ENCODE results near the gene PCSK1N.
"Not testable (repeated sequence)": the region's sequence is repeated elsewhere in the genome, so short reads cannot be mapped to it uniquely, and the experiment has no call there.

The PCSK1N gene

DNA sequence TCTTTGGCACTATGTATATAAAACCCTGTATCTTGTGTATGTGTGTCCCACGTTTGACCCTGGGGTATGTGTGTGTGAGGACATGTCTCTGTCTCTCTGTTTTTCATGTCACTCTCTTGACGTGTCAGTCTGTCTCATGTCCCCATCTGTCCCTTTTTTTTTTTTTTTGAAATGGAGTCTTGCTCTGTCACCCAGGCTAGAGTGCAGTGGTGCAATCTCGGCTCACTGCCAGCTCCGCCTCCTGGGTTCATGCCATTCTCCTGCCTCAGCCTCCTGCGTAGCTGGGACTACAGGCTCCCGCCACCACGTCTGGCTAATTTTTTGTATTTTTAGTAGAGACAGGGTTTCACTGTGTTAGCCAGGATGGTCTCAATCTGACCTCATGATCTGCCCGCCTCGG lies 16.0 kb downstream of the PCSK1N start:
- not testable (repeated sequence) for DNase-seq

- DNase-seq, result no peak
Observed at GRCh38 chrX:48818866-48819265, 16.5 kb downstream of the PCSK1N start.

- DNase-seq, result no peak
Observed at GRCh38 chrX:48818098-48818497, 17.3 kb downstream of the PCSK1N start.

DNA sequence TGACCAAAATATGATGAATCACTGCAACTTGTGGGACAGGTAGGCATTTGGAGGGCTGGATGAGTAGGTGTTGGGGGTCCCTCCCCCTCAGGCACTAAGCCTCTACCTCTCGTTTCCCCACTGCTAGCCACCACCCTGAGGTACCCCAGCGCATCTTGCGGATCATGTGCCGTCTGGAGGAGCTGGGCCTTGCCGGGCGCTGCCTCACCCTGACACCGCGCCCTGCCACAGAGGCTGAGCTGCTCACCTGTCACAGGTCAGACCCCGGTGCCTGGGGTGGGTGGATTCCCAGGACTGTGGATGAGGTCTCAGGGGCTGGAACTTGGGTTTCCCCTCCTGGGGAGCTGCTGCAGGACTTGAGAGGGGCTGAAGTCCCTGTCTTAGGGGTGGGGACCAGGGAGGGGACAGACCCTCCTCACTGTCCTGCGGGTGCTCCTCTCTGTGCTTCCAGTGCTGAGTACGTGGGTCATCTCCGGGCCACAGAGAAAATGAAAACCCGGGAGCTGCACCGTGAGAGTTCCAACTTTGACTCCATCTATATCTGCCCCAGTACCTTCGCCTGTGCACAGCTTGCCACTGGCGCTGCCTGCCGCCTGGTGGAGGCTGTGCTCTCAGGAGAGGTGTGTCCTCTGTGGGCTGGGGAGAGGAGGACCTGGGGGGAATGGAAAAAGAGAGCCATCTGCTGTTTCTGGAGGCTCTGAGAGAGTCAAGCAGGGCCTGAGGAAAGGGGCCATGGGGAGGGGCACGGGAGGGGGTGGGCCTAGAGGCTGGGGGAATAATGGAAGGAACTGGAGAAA lies 19.2 kb downstream of the PCSK1N start:
- DNase-seq, result no peak

GRCh38 chrX:48815266-48815665 lies 20.1 kb downstream of the PCSK1N start:
- no peak for DNase-seq

- no peak for DNase-seq
Observed at GRCh38 chrX:48814722-48815121, 20.7 kb downstream of the PCSK1N start.

DNA sequence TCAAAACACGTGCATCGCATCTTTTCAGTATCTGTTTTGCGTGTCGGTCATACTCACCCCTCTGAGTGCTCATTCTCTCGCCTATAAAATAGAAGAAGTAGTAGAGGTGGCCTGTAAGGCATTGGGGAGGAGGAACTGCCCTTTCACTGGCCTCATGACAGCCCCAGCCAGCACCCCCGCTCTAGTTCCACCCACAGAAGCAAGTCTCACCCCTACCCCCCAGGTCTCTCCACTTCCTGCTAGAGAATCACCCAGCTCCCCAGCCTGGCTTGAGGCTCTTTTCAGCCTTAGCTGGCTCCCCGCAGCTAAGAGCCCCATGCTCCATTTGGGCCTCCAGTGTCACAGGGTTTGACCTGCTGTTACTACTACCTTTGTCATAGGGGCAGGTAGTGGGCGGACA lies 21.8 kb downstream of the PCSK1N start:
- DNase-seq, result no peak

DNA sequence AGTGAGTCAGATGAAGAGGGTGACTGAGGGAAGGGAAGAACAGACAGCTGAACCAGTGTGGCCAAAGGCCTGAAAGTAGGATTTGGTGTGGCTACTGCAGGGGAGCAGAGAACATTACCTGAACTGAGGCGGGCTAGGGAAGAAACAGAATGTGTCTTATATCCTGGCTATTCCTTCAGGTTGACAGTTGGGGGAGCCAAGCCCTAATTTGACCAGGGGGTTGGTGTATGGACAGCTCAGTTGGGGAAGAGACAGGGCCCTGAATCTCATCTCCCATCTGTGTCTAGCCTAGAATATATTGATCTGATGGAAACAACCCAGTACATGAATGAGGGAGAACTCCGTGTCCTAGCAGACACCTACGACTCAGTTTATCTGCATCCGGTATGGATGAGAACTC lies 29.3 kb downstream of the PCSK1N start:
- no peak for DNase-seq

DNA sequence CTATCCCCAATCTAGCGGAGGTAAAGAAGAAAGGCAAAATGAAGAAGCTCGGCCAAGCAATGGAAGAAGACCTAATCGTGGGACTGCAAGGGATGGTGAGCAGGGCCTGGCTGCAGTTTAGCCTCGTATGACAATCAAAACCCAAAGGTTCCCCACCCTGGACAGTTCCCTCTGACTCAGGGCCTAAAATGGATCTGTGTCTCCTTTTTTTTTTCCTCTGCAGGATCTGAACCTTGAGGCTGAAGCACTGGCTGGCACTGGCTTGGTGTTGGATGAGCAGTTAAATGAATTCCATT lies 32.6 kb downstream of the PCSK1N start:
- DNase-seq, result no peak

DNA sequence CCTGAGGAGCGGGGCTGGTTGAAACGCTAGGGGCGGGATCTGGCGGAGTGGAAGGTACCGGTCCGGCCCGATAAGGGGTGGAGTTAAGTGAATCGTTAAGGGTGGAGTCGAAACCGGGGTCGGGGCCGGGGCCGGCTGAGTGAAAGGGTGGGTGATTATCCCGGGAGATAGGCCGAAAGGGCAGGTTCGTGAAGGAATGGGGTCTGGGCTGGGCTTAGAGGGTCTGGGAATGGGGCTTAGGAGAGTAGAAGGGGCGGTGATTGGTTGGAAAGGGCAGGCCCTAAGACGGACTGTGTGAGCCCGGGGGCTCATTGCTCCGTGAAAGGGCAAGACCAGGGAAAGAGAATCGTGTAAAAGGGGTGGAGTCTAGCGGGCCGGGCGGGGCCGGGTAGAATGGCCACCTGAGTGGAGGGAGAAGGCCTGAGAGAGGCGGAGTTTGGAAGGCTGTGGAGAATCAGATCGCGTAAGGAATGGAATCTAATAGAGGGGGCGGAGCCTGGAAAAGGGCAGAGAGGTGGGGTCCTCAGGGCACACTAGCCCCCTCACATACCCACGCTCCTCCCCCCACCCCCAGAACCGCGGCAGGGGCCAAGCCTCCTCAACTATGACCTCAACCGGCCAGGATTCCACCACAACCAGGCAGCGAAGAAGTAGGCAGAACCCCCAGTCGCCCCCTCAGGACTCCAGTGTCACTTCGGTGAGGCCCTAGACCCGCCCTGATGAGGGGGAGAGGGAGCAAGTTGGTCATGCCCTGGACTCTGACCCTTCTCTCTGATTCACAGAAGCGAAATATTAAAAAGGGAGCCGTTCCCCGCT lies 33.1 kb downstream of the PCSK1N start:
- peak; percentile 85 for DNase-seq

DNA sequence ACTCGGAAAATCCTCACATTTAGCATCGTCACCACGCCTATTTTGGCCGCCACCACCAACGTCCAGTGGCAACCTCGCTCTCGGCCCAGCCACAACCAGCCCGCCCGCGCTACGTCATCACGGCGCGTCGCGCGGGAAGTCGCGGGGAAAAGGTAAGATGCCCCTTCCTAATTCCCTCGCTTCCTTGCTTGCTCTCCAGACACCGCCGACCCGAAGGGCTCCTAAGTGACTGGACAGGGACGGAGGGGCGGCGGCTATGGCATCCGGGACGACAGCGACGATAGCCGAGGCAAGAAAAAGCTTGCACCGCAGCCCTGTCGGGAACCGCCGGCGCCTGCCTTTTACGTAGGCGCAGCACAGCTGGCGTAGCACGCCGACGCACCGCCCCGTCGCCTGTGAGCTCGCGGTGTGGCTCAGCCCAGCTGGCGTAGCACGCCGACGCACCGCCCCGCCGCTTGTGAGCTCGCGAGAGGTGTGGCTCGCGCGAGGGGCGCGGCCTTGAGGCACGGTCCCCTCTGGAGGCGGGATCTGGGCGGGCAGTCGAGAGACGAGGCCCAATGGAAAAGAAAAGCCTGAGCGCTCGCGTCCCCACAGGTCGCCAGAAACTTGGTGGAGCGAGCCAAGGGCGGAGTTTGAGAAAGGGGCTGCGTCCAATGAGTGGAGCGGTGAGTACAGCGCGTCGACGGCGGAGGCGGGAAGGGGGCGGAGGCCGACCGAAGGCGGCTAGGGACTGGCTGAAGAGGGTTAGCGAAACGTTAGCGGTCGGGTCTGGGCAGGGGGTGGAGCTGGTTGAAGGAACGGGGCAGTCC lies 33.9 kb downstream of the PCSK1N start, which contains the start of gene HDAC6:
Gene HDAC6 (plus strand): TSS at position 788 of the 809 bp plus-strand sequence. CDS start 626 bp downstream, outside the sequence.
- peak; percentile 93 to 95 for DNase-seq

DNA sequence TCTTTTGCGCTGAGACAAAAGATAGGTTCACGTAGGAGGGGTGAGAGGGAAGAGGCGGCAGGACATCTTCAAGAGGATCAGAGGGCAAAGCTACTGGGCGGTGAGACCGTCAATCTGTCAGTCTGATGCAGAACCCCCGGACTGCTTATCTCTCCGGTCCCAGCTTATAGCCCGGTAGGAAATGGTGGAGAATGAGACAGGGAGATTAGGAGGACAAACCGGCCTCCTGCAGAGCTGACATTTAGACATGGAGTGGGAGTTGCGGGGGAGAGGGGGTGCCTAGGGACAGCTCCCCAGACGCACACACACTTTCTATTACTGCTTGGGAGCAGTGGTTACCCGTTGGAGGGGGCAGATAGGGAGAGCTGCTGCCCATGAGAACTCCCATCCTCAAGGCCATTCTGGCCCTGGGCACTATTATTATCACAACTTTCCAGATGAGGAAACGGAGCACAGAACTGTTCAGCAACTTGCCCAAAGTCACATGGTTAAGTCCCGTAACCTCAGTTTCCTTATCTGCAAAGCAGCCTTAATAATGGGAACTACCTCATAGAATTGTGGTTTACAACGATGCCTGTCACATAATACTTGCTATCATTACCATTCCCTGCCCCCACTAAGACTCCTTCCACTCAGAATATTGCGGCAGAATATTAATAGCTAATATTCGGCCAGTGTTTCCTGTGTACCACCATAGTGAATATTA lies 34.7 kb downstream of the PCSK1N start:
- DNase-seq, result no peak

DNA sequence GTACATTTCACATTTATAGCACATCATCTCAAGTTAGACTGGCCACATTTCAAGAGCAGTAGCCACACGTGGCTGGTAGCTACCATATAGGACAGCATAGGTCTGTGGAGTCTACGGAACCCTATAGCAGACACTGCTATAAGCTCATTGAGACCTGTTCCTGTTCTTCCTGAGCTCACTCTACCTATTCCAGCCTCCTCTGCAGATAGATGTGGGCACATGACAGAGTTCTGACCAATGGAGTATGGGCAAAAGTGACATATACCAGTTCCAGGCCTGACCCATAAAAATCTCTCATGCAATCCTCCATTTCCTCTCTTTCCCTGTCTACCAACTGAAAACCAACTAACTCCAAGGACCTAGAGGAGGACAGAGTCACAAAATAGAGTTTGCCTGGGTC lies 37.1 kb downstream of the PCSK1N start:
- no peak for DNase-seq

DNA sequence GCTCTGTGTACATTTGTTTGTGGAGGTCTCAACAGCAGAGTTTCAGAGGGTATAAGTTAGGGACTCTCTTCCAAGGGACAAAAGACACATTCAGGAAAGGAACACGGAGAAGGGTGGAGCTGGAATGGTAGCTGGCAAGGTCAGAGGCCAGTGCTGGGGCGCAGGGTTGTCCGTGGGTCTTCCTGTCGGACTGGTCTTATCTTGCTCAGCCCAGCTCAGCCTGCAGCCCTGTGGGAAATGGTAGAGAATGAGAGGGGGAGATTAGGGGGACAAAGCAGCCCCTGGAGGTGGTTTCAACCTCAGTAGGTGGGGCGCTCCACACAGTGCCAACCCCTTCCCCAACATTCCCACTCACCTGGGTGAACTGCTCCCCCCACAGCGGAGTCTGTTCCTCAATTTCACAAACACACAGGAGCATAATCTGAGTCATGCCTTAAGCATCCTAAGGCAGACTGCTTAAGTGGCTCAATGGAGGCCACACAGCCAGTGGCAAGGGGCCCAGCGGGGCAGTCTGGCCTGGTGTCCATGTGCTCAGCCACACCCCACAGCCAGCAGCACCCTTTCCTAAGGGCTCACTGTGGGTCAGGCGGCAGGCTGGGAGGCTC lies 40.4 kb downstream of the PCSK1N start:
- DNase-seq, result no peak

DNA sequence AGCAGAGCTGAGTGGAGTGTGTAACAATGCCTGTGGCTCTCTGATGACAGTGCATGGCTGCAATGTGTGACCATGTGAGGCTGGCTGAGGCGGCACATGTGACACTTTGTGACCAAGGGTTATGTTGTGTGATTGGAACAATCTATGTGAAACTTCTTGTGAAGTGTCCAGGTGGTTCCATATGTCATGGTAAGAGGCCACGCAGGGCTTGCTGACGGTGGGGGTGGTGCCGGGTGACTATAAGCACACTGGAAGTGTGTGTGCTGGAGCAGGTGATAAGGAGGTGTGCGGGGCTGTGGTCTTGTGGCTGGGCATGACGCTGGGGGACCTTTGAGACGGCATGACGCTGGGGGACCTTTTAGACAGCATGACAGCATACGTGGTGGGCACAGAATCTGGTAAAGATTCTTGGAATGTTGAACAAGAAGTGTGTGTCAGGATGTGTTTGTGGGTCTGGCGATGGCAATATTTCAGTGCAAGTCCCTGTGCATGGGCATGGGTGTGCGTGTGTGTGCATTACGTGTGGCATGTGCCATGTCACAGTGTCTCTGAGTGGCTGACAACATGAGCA lies 41.0 kb downstream of the PCSK1N start:
- DNase-seq, result no peak

GRCh38 chrX:48793935-48794334 lies 41.5 kb downstream of the PCSK1N start:
- no peak for DNase-seq

GRCh38 chrX:48792219-48792618 lies 43.2 kb downstream of the PCSK1N start:
- DNase-seq, result no peak

- no peak for DNase-seq
Observed at GRCh38 chrX:48791063-48791820, 44.2 kb downstream of the PCSK1N start.

DNA sequence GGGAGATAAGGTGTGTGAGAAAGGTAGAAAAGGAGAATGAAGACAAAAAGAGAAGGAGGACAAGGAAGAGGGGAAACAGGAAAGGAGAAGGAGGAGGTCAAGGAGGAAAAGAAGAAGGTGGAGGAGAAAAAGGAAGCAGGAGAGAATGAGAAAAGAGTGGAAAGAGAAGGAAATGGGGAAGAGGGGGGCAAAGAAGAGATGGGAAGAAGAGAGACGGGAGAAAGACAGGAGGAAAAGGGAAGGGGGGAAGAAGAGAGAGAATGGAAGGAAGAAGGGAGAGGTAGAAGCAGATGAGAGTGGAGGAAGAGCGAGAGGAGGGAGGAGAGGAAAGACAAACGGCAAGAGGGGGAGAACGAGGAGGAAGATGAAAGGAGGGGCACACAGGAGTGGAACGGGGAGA lies 44.9 kb downstream of the PCSK1N start:
- no peak for DNase-seq

DNA sequence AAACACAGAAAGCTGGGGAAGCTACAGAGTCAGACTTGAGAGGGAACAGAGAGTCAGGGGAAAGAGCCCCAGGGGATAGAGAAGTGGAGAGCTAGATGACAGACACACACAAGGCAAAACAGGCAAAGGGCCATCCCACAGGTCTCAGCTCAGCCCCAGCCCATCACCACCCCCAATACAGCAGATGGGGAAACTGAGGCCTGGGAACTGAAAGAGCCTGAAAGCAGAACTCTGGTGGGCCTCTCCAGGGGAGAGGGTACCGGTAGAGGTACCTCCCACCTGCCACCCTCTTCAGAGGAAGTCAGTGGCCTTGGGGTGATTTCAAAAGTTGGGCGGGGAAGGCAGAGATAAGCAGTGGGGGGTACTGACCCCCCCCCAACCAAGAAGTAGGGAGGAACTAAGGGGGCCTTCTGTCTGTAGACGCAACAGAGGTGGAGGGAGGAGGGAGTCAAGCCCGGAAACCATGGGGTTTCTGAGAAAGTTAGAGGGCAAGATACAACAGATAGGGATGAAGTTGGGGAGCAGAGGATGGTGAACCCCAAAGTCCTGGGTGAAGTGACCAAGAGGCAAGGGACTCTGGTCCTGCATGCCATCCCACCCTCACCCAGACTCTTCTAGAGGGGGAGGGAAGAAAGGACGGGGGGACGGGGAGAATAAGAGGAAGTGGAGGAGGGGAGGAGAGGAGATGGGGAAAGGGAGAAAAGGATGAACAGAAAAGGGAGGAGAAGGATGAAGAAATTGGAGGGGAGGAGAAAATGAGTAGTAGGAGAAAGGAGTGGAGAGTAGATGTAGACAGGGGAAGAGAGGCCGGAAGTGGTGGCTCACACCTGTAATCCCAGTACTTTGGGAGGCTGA lies 45.8 kb downstream of the PCSK1N start:
- no peak for DNase-seq
